ENCODE measurements around the gene RAB4B. TPM values are rescaled to one million over a fixed set of nuclear protein-coding genes. Genes with fewer than 3 reads are reported as not detected.

Gene RAB4B
- total and polyA plus RNA-seq, 2 of the 13 experiments (the other 11 are each of a cell fraction or from before 2014, with no cell fraction given): 3.3 to 5.4 TPM

- peak; percentile 56; the same call in 1 of the 2 replicates for TF ChIP-seq PRDM15 (CRISPR knock-in tag; IDR thresholded peaks at IDR 0.05)
- TF ChIP-seq ZBTB7B (CRISPR knock-in tag; IDR thresholded peaks at IDR 0.05): no peak
- TF ChIP-seq AKNA (CRISPR knock-in tag; IDR thresholded peaks at IDR 0.05; ENCODE audit: borderline replicate concordance): no peak
- TF ChIP-seq SIN3B (IDR thresholded peaks at IDR 0.05; ENCODE audit: low read length): no peak
- no peak for TF ChIP-seq ZKSCAN1 (IDR thresholded peaks at IDR 0.05; ENCODE audit: low read length)
- TF ChIP-seq, protein P1, sequence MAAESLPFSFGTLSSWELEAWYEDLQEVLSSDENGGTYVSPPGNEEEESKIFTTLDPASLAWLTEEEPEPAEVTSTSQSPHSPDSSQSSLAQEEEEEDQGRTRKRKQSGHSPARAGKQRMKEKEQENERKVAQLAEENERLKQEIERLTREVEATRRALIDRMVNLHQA (CRISPR knock-in tag; IDR thresholded peaks at IDR 0.05): no peak
- no peak for TF ChIP-seq KLF15 (CRISPR knock-in tag; IDR thresholded peaks at IDR 0.05; ENCODE audit: borderline replicate concordance)
- TF ChIP-seq, protein P2, sequence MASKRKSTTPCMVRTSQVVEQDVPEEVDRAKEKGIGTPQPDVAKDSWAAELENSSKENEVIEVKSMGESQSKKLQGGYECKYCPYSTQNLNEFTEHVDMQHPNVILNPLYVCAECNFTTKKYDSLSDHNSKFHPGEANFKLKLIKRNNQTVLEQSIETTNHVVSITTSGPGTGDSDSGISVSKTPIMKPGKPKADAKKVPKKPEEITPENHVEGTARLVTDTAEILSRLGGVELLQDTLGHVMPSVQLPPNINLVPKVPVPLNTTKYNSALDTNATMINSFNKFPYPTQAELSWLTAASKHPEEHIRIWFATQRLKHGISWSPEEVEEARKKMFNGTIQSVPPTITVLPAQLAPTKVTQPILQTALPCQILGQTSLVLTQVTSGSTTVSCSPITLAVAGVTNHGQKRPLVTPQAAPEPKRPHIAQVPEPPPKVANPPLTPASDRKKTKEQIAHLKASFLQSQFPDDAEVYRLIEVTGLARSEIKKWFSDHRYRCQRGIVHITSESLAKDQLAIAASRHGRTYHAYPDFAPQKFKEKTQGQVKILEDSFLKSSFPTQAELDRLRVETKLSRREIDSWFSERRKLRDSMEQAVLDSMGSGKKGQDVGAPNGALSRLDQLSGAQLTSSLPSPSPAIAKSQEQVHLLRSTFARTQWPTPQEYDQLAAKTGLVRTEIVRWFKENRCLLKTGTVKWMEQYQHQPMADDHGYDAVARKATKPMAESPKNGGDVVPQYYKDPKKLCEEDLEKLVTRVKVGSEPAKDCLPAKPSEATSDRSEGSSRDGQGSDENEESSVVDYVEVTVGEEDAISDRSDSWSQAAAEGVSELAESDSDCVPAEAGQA (IDR thresholded peaks at IDR 0.05; ENCODE audit: low read depth): 0 out of 2 replicates have a peak, but pooled peaks have one; percentile 28
- TF ChIP-seq, protein P2 (CRISPR knock-in tag; IDR thresholded peaks at IDR 0.05; ENCODE audit: borderline replicate concordance): no peak
- 0 out of 2 replicates have a peak, but pooled peaks have one; percentile 35 for TF ChIP-seq ZNF501 (CRISPR knock-in tag; IDR thresholded peaks at IDR 0.05)
- TF ChIP-seq ZNF672 (CRISPR knock-in tag; IDR thresholded peaks at IDR 0.05): no peak
- TF ChIP-seq ZNF570 (CRISPR knock-in tag; IDR thresholded peaks at IDR 0.05; ENCODE audit: borderline replicate concordance): no peak
- TF ChIP-seq ZBTB20 (CRISPR knock-in tag; IDR thresholded peaks at IDR 0.05; ENCODE audit: borderline replicate concordance, low read depth): no peak
- no peak for TF ChIP-seq TBL1XR1 (IDR thresholded peaks at IDR 0.05; ENCODE audit: borderline replicate concordance, low read length, partially characterized antibody)
Observed at GRCh38 chr19:40777937-40778705, at the start of gene RAB4B (continued).
